Activated T-helper 1 cell treated with anti-CD3 and anti-CD28 coated beads, Interleukin-12 subunit alpha, Interleukin-12 subunit beta, Interleukin-2, Interleukin-4 antibody, amounts not matched to agents 30 ng/mL and 10 ng/mL and 1 ng/mL, durations not matched to agents 14 hours and 24 hours and 36 hours (primary cell): ENCODE results near the gene VEGFB. TPM values are rescaled to one million over a fixed set of nuclear protein-coding genes. Genes with fewer than 3 reads are reported as not detected.

Experiments
- DNase-seq: peaks from one replicate; pipeline ENCODE4 v3.0.0; 2021; ENCODE audit warnings: low spot score
- H3K27ac Mint-ChIP-seq: one replicate; pipeline ENCODE4 v1.8.0; 2021; ENCODE audit warnings: mild to moderate bottlenecking, mixed read lengths
- H3K27me3 Mint-ChIP-seq: one replicate; pipeline ENCODE4 v1.8.0; 2022; ENCODE audit warnings: mild to moderate bottlenecking, moderate library complexity, mixed read lengths; ENCODE audit not compliant: insufficient read depth
- H3K36me3 Mint-ChIP-seq: one replicate; pipeline ENCODE4 v1.8.0; 2021; ENCODE audit warnings: low read depth, mixed read lengths
- H3K4me1 Mint-ChIP-seq: one replicate; pipeline ENCODE4 v1.8.0; 2021; ENCODE audit warnings: low read depth, mixed read lengths
- H3K4me3 Mint-ChIP-seq: one replicate; pipeline ENCODE4 v1.8.0; 2021; ENCODE audit warnings: mild to moderate bottlenecking, moderate library complexity, mixed read lengths
- H3K9me3 Mint-ChIP-seq: one replicate; pipeline ENCODE4 v1.8.0; 2021; ENCODE audit warnings: mixed read lengths
- intact Hi-C: fragments of 100-400 bp; cut with micrococcal nuclease; formaldehyde crosslinking; loops from one replicate; pipeline ENCODE4 v1.15.1; 2024
- total RNA-seq: library from RNA; stranded (reverse); gene quantifications from 2 replicates; pipeline ENCODE4 v1.2.3, GENCODE V29; 2022

VEGFB gene
- total RNA-seq, 1 donor from 2014 or later = 60.2 TPM

DNA sequence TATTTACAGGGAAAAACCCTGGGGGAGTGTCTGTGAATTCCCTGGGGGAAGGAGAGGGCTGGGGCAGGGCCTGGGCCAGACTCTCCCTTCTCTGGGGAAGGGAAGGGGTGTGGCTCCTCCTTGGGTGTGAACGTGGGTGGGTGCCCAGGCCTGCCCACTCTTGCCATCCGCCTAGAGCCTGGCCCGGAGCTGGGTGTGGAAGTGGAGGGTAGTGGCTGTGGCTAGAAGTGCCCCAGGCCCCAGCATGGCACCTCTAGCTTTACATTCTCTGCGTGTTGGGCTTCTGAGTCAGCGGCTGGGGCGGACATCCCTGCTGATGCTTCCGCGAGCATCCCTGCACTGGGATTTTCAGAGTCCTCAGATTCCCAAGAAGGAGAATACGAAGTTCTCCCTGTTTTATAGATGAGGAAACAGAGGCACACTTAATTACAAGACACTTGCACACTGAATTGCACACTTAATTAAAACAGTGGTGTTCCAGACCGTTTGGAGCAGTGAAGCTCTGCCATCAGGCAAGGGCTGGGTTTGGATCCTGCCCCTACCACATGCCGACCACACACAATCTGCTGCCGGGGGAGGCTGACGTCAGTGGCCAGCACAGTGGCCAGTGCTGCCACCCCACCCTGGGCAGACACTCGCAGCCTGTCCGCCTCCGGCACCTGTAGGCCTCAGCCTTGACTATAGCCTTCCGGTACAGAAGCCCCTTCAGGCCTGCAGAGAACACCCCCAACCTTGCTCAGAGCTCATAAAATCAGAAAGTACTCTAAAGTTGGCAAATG is 42.5 kb downstream of the VEGFB start:
- Mint-ChIP-seq H3K36me3 (peaks cover 12% of the 10 kb centered on the region), H3K4me3 (no peak overlapping the region), H3K27ac (no peak overlapping the region), H3K4me1 (peaks cover 17% of the 10 kb centered on the region), H3K9me3 (no peaks in the 10 kb centered on the region), H3K27me3 (no peaks in the 10 kb centered on the region)
- DNase-seq = no peak
- intact Hi-C loops = no loop called here

DNA sequence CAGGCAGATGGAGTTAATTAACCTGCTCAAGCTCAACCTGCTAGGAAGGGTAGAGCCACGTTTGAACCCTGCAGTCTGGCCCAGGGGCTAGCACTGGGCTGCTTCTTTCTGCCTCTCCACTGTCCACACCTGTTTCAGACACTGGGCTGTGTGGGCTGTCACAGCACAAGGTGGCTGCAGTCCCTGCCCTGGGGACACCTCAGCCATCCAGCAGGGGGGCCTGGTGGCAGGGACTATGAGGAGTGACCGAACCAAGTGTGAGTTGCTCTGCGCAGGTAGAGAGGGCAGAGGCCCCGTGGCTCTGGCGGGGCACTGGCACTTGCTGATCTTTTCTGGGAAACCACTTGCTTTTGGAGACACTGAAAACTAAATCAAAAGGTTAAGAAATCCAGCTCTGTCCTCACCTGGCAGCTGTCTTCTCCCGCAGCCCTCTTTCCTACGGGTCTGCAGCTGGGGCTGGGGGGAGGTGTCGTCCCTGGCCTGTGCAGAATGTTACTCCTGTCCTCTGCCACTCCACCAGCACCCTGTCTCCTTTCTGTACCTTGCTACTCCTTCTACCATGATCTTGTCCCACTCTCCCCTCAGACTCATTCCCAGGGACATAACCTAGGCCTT is 44.3 kb downstream of the VEGFB start:
- intact Hi-C loops = no loop called here
- H3K9me3 Mint-ChIP-seq = no peaks in the 10 kb centered on the region
- DNase-seq = no peak
- H3K4me1 Mint-ChIP-seq = peaks cover 17% of the 10 kb centered on the region
- peaks cover 11% of the 10 kb centered on the region for H3K36me3 Mint-ChIP-seq
- H3K4me3 Mint-ChIP-seq = no peak overlapping the region
- H3K27me3 Mint-ChIP-seq = no peaks in the 10 kb centered on the region
- H3K27ac Mint-ChIP-seq = peak overlapping the region; percentile 43

DNA sequence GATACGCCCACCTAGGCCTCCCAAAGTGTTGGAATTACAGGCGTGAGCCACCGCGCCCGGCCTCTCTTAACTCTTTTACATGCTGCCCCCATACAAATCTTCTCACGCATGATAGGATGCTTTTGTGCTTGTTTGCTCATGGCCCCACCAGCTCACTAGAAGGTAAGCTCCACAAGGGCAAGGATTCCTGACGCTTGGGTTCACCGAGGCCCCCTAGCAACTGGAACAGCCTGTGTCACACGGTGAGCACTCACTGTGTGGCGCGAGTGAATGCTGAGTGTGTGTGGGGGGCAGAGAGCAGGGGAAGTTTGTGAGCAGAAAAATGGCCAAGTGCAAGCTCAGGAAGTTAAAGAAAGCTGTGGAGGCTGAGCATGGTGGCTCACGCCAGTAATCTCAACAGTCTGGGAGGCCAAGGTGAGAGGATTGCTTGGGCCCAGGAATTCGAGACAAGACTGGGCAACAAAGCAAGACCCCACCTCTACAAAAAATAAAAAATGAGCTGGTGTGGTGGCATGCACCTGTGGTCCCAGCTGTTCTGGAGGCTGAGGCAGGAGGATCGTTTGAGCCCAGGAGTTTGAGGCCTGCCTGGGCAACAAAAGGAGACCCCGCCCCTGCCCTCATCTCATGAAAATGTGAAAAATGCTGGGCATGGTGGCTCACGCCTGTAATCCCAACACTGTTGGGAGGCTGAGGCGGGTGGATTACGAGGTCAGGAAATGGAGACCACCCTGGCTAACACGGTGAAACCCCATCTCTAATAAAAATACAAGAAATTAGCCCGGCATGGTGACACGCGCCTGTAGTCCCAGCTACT is 47.8 kb downstream of the VEGFB start:
- Mint-ChIP-seq H3K4me3 (no peak overlapping the region), H3K27ac (no peak overlapping the region), H3K27me3 (no peaks in the 10 kb centered on the region), H3K9me3 (no peaks in the 10 kb centered on the region), H3K4me1 (peaks cover 30% of the 10 kb centered on the region), H3K36me3 (peaks cover 13% of the 10 kb centered on the region)
- intact Hi-C loops = loop anchor here (10.0 kb wide), 1 partner anchor 307 kb away; the partner anchor contains the start of gene COX8A
- no peak for DNase-seq

DNA sequence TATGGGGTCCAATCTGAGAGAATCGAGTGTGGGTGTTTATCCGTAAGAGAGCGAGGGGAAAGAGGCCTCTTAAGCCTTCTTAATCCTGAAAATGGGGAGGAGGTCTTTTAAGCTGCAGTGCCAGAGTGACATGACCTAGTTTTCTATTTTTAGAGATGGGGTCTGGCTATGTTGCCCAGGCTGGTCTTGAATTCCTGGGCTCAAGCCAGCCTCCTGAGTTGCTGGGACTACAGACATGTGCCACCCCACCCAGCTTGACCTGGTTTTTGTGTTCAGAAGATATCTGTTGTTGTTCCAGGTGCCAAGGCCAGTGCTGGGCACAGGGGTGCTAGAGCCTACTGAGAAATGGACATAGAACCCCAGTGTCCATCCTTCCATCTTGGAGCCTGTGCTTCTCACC is 48.7 kb downstream of the VEGFB start:
- DNase-seq = no peak
- H3K27ac Mint-ChIP-seq = no peak overlapping the region
- peaks cover 30% of the 10 kb centered on the region for H3K4me1 Mint-ChIP-seq
- peak overlapping the region; percentile 84 for H3K4me3 Mint-ChIP-seq
- intact Hi-C loops = loop anchor here (10.0 kb wide), 1 partner anchor 308 kb away; the partner anchor contains the start of gene COX8A
- H3K36me3 Mint-ChIP-seq = peaks cover 13% of the 10 kb centered on the region
- H3K27me3 Mint-ChIP-seq = no peaks in the 10 kb centered on the region
- H3K9me3 Mint-ChIP-seq = no peaks in the 10 kb centered on the region

DNA sequence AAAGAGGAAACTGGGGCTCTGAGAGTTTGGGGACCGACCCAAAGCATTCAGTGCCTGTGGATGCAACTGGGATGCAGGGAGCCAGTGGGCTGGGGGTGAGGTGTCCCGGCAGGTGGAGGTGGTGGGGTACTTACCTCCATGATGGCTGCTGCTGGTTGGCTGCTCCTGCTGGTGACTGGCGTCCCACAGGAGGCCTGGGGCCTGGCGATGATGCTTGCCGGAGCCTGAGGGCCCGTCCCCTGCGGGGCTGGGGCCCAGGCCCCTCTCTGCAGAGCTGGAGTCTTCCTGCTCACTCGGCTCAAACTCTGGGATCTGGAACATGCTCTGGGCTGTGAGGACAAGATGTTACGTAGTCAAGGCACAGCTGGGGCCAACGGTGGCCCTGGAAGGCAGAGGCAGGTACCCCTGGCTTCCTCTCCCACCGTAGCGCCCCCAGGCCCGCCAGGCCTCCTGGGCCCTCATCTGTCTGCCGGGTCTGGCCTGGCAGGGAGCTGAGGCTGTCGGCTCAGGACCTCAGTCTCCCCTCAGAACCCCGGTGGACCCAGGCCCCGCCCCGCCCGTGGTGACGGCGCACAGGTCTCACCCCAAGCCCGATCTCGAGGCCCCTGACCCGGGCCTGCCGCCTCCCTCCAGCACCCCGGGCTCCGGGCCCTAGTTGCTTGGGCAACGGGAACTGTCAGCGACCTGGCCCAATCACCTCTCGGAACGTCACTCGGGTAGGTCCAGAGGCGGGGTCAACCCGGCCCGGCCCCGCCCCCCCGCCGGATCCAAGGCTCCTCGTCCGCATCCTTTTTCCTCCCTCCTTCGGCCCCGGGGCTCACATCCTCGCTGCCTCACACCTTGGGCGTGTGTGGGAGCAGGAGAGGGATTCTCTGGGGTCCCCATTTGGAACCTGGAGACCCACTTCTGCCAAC is 49.9 kb downstream of the VEGFB start, which contains the start of gene BAD:
BAD (minus strand) TSS at position 618 of the 914 bp plus-strand sequence; CDS start at position 321, 297 bp downstream.
- peaks cover 13% of the 10 kb centered on the region for H3K36me3 Mint-ChIP-seq
- peak; percentile 91 for DNase-seq
- H3K27ac Mint-ChIP-seq = peak within 1 kb of the TSS; percentile 95
- H3K27me3 Mint-ChIP-seq = peaks cover 1% of the 10 kb centered on the region
- no peaks in the 10 kb centered on the region for H3K9me3 Mint-ChIP-seq
- H3K4me3 Mint-ChIP-seq = peak within 1 kb of the TSS; percentile 87
- H3K4me1 Mint-ChIP-seq = peaks cover 30% of the 10 kb centered on the region
- intact Hi-C loops = loop anchor here (1.0 to 10.0 kb wide), 5 partner anchors 43 to 310 kb away; partner anchors contain the start of genes CCDC88B, COX8A, DNAJC4 and FKBP2

DNA sequence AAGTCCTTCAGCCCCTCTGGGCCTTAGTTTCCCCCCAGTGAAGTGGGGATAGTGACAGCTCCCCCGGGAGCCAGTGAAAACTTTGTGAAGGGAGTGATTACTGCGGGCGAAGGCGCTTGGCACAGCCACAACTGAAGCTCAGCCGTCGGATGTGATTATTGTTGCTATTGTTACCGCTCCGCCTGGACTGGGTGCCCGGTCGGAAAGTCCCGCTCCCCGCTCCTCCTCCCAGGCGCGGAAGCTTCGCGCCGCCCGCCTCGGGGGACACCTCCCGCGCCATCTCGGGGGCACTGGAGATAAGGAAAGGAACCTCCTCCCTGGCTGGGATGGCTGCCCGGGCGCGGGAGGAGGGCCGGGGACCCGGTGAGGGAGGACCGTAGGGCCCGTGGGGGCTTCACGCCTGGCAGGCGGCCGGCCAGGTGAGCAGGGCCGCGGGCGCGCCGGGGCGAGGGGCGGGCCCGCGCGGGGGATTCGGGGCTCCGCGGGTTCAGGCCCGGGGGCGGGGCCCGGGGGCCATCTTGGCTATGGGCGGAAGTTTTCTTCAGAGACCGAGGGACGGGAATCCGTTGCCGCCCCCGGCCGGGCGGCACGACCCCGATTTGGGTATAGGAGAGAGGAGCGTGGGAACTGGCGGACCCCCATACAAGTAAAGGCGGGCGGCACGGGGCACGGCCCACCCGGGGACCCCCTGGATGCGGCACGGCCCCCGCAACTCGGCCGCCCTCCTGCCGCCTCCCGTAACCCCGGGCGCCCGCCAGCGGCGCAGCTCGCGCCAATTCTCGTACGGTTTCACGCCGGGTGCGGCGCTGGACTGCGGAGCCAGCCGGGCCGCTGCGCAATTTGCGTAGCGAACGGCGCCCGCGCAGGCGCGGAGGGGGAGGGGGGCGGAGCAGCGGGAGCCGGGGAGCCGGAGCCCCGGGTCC is 50.8 kb downstream of the VEGFB start, which contains the start of gene GPR137:
GPR137 (plus strand) TSS at position 887 of the 923 bp plus-strand sequence. CDS start 677 bp downstream, outside the sequence.
- peaks cover 11% of the 10 kb centered on the region for H3K36me3 Mint-ChIP-seq
- peaks cover 5% of the 10 kb centered on the region for H3K27me3 Mint-ChIP-seq
- peak; percentile 89 for DNase-seq
- peak within 1 kb of the TSS; percentile 95 for H3K27ac Mint-ChIP-seq
- H3K4me1 Mint-ChIP-seq = peaks cover 30% of the 10 kb centered on the region
- H3K4me3 Mint-ChIP-seq = peak within 1 kb of the TSS; percentile 87
- intact Hi-C loops = loop anchor here (1.0 to 10.0 kb wide), 9 partner anchors 15 to 310 kb away; partner anchors contain the start of genes CCDC88B, COX8A, DNAJC4 and ESRRA
- no peaks in the 10 kb centered on the region for H3K9me3 Mint-ChIP-seq

DNA sequence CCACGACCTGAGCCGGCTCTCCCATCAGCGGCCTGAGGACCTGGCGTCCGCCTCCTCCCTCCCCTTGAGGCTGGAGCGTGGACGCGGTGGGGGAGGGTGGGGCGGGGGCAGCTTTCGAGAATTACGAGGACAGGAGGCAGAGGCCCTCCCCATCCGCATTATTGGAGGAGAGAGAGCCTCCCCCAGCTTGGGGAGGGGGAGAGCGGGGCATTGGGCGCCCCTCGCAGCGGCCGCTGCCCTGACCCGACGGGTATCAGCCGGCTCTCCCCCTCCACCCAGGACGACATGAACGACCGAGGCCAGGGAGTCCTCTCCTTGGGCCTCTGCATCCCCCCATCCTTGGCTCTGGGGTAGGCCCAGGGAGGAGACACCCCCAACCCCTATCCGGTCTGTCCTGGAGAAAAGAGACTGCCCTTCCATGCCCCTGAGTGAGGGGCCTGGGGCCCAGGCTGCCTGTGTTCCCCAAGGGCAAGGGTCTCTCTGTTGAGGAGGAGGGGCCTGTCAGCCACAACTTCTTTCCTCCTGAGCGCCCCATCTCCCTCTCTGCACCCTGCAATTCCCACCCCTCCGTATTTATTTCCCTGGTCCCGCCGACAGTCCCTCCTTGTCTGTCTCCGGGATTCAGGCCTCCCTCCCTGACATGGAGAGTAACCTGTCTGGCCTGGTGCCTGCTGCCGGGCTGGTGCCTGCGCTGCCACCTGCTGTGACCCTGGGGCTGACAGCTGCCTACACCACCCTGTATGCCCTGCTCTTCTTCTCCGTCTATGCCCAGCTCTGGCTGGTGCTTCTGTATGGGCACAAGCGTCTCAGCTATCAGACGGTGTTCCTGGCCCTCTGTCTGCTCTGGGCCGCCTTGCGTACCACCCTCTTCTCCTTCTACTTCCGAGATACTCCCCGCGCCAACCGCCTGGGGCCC is 51.8 kb downstream of the VEGFB start:
- intact Hi-C loops = loop anchor here (1.0 to 10.0 kb wide), 6 partner anchors 16 to 311 kb away; partner anchors contain the start of genes CCDC88B, COX8A, ESRRA and PRDX5
- DNase-seq = no peak
- no peaks in the 10 kb centered on the region for H3K9me3 Mint-ChIP-seq
- H3K27me3 Mint-ChIP-seq = peaks cover 14% of the 10 kb centered on the region
- H3K27ac Mint-ChIP-seq = peak overlapping the region; percentile 80
- peaks cover 13% of the 10 kb centered on the region for H3K36me3 Mint-ChIP-seq
- H3K4me1 Mint-ChIP-seq = peaks cover 33% of the 10 kb centered on the region
- H3K4me3 Mint-ChIP-seq = peak overlapping the region; percentile 86

DNA sequence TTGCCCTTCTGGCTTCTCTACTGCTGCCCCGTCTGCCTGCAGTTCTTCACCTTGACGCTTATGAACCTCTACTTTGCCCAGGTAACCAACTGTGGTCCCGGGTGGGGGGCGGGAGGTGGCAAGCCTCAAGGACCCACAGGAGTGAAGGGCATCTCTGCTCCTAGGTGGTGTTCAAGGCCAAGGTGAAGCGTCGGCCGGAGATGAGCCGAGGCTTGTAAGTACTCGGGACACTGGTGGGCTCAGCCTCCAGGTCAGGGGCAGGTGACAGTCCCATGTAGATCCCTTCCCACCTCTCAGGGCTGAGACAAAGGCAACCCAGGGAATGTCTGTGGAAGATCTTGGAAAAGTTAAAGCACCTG is 52.4 kb downstream of the VEGFB start:
- intact Hi-C loops = loop anchor here (10.0 kb wide), 1 partner anchor 312 kb away; the partner anchor contains the start of gene COX8A
- Mint-ChIP-seq H3K36me3 (peaks cover 8% of the 10 kb centered on the region), H3K4me1 (peaks cover 27% of the 10 kb centered on the region), H3K27ac (peak overlapping the region; percentile 80), H3K9me3 (no peaks in the 10 kb centered on the region), H3K27me3 (peaks cover 16% of the 10 kb centered on the region), H3K4me3 (peak overlapping the region; percentile 86)
- DNase-seq = no peak

DNA sequence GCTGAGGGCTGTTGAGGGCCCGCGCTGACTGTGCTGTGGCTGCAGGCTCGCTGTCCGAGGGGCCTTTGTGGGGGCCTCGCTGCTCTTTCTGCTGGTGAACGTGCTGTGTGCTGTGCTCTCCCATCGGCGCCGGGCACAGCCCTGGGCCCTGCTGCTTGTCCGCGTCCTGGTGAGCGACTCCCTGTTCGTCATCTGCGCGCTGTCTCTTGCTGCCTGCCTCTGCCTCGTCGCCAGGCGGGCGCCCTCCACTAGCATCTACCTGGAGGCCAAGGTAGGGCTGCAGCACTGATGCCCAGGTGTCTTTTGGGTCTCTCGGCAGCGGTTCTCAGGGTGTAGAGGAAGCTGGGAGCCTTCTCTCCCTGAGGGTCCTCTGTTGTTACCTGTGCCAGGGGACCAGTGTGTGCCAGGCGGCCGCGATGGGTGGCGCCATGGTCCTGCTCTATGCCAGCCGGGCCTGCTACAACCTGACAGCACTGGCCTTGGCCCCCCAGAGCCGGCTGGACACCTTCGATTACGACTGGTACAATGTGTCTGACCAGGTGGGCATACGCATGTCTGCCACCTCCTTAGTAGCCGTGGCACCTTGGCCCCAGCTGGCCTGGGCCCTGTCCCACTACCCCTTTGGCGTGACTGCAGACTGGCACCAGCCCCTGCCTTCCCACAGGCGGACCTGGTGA is 53.4 kb downstream of the VEGFB start:
- DNase-seq = no peak
- H3K4me3 Mint-ChIP-seq = peak overlapping the region; percentile 58
- peaks cover 5% of the 10 kb centered on the region for H3K36me3 Mint-ChIP-seq
- no peak overlapping the region for H3K27ac Mint-ChIP-seq
- H3K27me3 Mint-ChIP-seq = peaks cover 19% of the 10 kb centered on the region
- peaks cover 24% of the 10 kb centered on the region for H3K4me1 Mint-ChIP-seq
- intact Hi-C loops = loop anchor here (10.0 kb wide), 1 partner anchor 313 kb away; the partner anchor contains the start of gene COX8A
- H3K9me3 Mint-ChIP-seq = no peaks in the 10 kb centered on the region

DNA sequence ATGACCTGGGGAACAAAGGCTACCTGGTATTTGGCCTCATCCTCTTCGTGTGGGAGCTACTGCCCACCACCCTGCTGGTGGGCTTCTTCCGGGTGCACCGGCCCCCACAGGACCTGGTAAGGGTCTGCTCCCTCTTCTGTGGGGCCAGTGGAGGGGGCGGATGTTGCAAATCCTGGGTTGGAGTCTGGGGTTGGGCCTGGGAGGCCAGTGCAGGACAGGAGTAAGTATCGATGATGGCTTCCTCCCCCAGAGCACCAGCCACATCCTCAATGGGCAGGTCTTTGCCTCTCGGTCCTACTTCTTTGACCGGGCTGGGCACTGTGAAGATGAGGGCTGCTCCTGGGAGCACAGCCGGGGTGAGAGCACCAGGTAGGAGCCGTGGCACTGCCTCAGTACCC is 54.0 kb downstream of the VEGFB start:
- intact Hi-C loops = loop anchor here (10.0 kb wide), 1 partner anchor 314 kb away; the partner anchor contains the start of gene COX8A

More for the DNA sequence above, 54.0 kb downstream of the VEGFB start:
- H3K9me3 Mint-ChIP-seq = no peaks in the 10 kb centered on the region
- H3K4me3 Mint-ChIP-seq = no peak overlapping the region
- DNase-seq = no peak
- no peak overlapping the region for H3K27ac Mint-ChIP-seq
- peaks cover 24% of the 10 kb centered on the region for H3K27me3 Mint-ChIP-seq
- peaks cover 21% of the 10 kb centered on the region for H3K4me1 Mint-ChIP-seq
- H3K36me3 Mint-ChIP-seq = peaks cover 5% of the 10 kb centered on the region
